Hepatocyte (in vitro differentiated cells): Measurements from ENCODE around the gene LYRM9. TPM values are rescaled to one million over a fixed set of nuclear protein-coding genes. Genes with fewer than 3 reads are reported as not detected.

ENCODE experiments used
- DNase-seq: peaks from one replicate; pipeline ENCODE4 v3.0.0-alpha.2; 2016; ENCODE audit warnings: low spot score
- H2AFZ ChIP-seq: fragments of 200-600 bp; sonication (generic); 2 replicates; pipeline ENCODE4 v1.6.0; 2016; ENCODE audit warnings: antibody characterized with exemption, mild to moderate bottlenecking
- H3K27ac ChIP-seq: fragments of 200-600 bp; sonication (generic); 2 replicates; pipeline ENCODE4 v1.5.1; 2016; ENCODE audit warnings: mild to moderate bottlenecking
- H3K27me3 ChIP-seq: fragments of 200-600 bp; sonication (generic); 2 replicates; pipeline ENCODE4 v1.6.1; 2016
- H3K36me3 ChIP-seq: fragments of 200-600 bp; sonication (generic); replicated peaks from 2 replicates; pipeline ENCODE4 v1.5.1; 2016; ENCODE audit warnings: low read depth; ENCODE audit not compliant: insufficient read depth
- H3K4me1 ChIP-seq: fragments of 200-600 bp; sonication (generic); 2 replicates; pipeline ENCODE4 v1.5.1; 2016; ENCODE audit warnings: mild to moderate bottlenecking, moderate library complexity; ENCODE audit not compliant: insufficient read depth
- H3K4me2 ChIP-seq: fragments of 200-600 bp; sonication (generic); 2 replicates; pipeline ENCODE4 v1.6.0; 2016
- H3K4me3 ChIP-seq: fragments of 200-600 bp; sonication (generic); 2 replicates; pipeline ENCODE4 v1.5.1; 2016; ENCODE audit warnings: mild to moderate bottlenecking
- H3K79me2 ChIP-seq: fragments of 200-600 bp; sonication (generic); 2 replicates; pipeline ENCODE4 v1.6.0; 2017; ENCODE audit warnings: mild to moderate bottlenecking
- H3K9me2 ChIP-seq: fragments of 200-600 bp; sonication (generic); replicated peaks from 2 replicates; pipeline ENCODE4 v1.6.0; 2017; ENCODE audit warnings: mild to moderate bottlenecking; ENCODE audit not compliant: insufficient read depth
- H3K9me3 ChIP-seq: fragments of 200-600 bp; sonication (generic); 2 replicates; pipeline ENCODE4 v1.5.1; 2016; ENCODE audit warnings: low read depth, mild to moderate bottlenecking
- H4K20me1 ChIP-seq: fragments of 200-600 bp; sonication (generic); 2 replicates; pipeline ENCODE4 v1.6.0; 2016; ENCODE audit warnings: mild to moderate bottlenecking; ENCODE audit not compliant: insufficient read depth, poor library complexity, severe bottlenecking
- EZH2 ChIP-seq: fragments of 200-600 bp; sonication (generic); IDR thresholded peaks from 2 replicates; pipeline ENCODE4 v1.6.1; 2016; ENCODE audit warnings: antibody characterized with exemption, mild to moderate bottlenecking, borderline replicate concordance
- EZH2phosphoT487 ChIP-seq: fragments of 200-600 bp; sonication (generic); IDR thresholded peaks from one replicate; pipeline ENCODE4 v1.6.1; 2018; ENCODE audit warnings: antibody characterized with exemption, mild to moderate bottlenecking, low read depth, moderate library complexity; ENCODE audit not compliant: unreplicated experiment, severe bottlenecking
- WGBS: methylation state at CpG from one replicate; pipeline ENCODE4 v1.1.6; 2016; ENCODE audit warnings: low lambda C conversion rate; ENCODE audit errors: missing lambda C conversion rate; 5-methylcytosine and 5-hydroxymethylcytosine counted together
- polyA plus RNA-seq: library from polyadenylated mRNA; unstranded; fragments of >200 nt; fragmentation: Nextera tagmentation; extraction: Ambion mirVana; gene quantifications from 2 replicates; pipeline ENCODE4 v1.2.1, GENCODE V29; 2016
- total RNA-seq: library from RNA; depleted of rRNA; stranded (reverse); fragments of >200 nt; gene quantifications from 2 replicates; pipeline ENCODE4 v1.2.3, GENCODE V29; 2014
- TF ChIP-seq, protein P1 (sequence below): fragments of 200-600 bp; sonication (generic); IDR thresholded peaks from 2 replicates; pipeline ENCODE4 v1.5.1; 2016; ENCODE audit warnings: antibody characterized with exemption, mild to moderate bottlenecking; ENCODE audit not compliant: poor library complexity

Gene LYRM9
- total and polyA plus RNA-seq, 2 experiments from 2014 or later, result 10.5 to 12.2 TPM

DNA sequence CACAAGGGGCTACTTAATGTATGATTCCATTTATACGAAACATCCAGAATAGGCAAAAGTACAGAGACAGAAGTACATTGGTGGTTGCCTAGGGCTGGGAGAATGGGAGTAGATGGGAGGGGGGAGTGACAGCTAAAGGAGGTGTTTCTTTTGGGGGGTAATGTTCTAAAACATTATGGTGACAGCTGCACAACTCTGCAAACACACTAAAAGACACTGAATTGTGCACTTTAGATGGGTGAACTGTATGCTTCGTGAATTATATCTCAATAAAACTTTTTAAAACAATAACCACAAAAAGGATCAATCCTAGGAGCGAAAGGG lies 661 bp downstream of the LYRM9 start:
- Histone ChIP-seq H3K9me2 (no peaks in the 10 kb centered on the region), H3K4me2 (peak overlapping the region; percentile 93), H3K27ac (peak overlapping the region; percentile 66), H3K79me2 (no peaks in the 10 kb centered on the region), H3K4me3 (peak overlapping the region; percentile 83), H3K36me3 (no peaks in the 10 kb centered on the region), H4K20me1 (no peaks in the 10 kb centered on the region), H3K27me3 (peaks cover 6% of the 10 kb centered on the region), H2AFZ (peak overlapping the region; percentile 92), H3K4me1 (peaks cover 5% of the 10 kb centered on the region), H3K9me3 (no peaks in the 10 kb centered on the region)
- TF ChIP-seq EZH2phosphoT487 (no peak), EZH2 (no peak)
- TF ChIP-seq, protein P1, sequence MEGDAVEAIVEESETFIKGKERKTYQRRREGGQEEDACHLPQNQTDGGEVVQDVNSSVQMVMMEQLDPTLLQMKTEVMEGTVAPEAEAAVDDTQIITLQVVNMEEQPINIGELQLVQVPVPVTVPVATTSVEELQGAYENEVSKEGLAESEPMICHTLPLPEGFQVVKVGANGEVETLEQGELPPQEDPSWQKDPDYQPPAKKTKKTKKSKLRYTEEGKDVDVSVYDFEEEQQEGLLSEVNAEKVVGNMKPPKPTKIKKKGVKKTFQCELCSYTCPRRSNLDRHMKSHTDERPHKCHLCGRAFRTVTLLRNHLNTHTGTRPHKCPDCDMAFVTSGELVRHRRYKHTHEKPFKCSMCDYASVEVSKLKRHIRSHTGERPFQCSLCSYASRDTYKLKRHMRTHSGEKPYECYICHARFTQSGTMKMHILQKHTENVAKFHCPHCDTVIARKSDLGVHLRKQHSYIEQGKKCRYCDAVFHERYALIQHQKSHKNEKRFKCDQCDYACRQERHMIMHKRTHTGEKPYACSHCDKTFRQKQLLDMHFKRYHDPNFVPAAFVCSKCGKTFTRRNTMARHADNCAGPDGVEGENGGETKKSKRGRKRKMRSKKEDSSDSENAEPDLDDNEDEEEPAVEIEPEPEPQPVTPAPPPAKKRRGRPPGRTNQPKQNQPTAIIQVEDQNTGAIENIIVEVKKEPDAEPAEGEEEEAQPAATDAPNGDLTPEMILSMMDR, result no peak
- 58% methylated on average over 3 of the region's 3 CpGs for WGBS
- DNase-seq, result no peak

DNA sequence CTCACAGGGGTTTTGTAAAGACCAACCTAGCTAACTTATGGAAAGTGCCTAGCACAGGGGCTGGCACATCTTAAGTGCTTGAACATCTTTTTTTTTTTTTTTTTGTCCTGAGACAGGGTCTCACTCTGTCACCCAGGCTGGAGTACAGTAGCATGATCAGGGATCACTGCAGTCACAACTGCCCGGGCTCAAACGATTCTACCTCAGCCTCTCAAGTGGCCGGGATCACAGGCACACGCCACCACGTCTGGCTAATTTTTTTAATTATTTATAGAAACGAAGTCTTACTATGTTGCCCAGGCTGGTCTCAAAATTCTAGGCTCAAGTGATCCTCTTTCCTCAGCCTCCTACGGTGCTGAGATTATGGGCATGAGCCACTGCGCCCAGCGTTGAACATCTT lies 1.3 kb downstream of the LYRM9 start:
- no peaks in the 10 kb centered on the region for H3K79me2 ChIP-seq
- H2AFZ ChIP-seq, result no peak overlapping the region
- H3K9me2 ChIP-seq, result no peaks in the 10 kb centered on the region
- no peaks in the 10 kb centered on the region for H3K9me3 ChIP-seq
- H3K36me3 ChIP-seq, result no peaks in the 10 kb centered on the region
- peaks cover 5% of the 10 kb centered on the region for H3K4me1 ChIP-seq
- no peaks in the 10 kb centered on the region for H4K20me1 ChIP-seq
- no peak overlapping the region for H3K4me3 ChIP-seq
- no peak overlapping the region for H3K4me2 ChIP-seq
- H3K27ac ChIP-seq, result no peak overlapping the region
- H3K27me3 ChIP-seq, result peaks cover 6% of the 10 kb centered on the region
- TF ChIP-seq EZH2, result no peak
- TF ChIP-seq, protein P1, result no peak
- no peak for TF ChIP-seq EZH2phosphoT487
- whole genome bisulfite sequencing, result 93% methylated on average over 9 of the region's 9 CpGs
- DNase-seq, result no peak

DNA sequence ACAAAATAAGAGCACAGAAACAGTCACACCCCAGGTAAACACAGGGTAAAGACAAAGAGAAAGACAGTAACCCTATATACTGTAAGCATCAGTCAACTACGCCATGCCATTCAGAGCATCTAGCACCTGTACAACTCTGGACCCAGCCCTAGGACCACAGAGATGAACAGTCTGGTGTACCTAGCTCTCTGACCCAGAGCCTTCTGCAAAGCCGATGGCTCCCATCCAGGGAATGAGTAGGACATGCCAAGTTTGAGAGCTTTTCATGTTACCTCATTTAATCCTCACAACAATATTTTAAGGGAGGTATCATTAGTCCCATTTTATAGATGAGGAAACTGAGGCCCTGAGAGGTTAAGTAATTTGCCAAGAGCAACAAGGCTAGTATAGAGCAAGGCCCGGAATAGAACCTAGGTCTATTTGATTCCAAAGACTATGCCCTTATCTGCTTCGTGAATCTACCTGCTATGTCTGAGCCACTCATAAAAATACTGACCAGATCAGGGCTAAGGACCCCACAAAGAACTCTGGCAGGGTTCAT lies 3.4 kb downstream of the LYRM9 start:
- DNase-seq, result no peak
- Histone ChIP-seq H3K4me2 (no peak overlapping the region), H3K4me3 (no peak overlapping the region), H3K4me1 (peaks cover 5% of the 10 kb centered on the region), H3K79me2 (no peaks in the 10 kb centered on the region), H3K27ac (no peak overlapping the region), H3K9me3 (no peaks in the 10 kb centered on the region), H3K27me3 (no peaks in the 10 kb centered on the region), H3K9me2 (no peaks in the 10 kb centered on the region), H2AFZ (no peak overlapping the region), H4K20me1 (no peaks in the 10 kb centered on the region), H3K36me3 (no peaks in the 10 kb centered on the region)
- 95% methylated on average over 4 of the region's 4 CpGs for WGBS
- no peak for TF ChIP-seq EZH2
- no peak for TF ChIP-seq EZH2phosphoT487
- TF ChIP-seq, protein P1, result no peak

DNA sequence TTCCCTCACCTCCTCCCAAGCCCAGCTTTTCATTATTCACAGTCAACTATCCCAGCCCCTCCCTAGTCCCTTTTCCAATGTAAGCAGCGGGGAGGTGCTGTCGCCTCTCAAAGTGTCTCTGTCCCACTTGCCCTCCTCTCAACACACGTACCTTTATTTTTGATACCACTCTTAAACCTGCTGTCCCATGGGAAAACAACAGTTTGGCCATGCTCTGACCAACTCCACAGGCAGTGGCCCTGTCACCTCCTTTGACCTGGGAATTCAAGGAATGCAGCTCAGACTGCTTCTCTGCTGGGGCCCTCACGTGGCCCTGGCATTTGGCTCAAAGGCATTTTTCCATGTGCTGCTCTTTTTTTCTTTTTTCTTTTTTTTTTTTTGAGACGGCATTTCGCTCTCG lies 4.2 kb downstream of the LYRM9 start:
- H3K4me3 ChIP-seq, result no peak overlapping the region
- H2AFZ ChIP-seq, result no peak overlapping the region
- TF ChIP-seq, protein P1, result no peak
- TF ChIP-seq EZH2phosphoT487 (no peak), EZH2 (no peak)
- no peaks in the 10 kb centered on the region for H3K9me3 ChIP-seq
- H3K4me2 ChIP-seq, result no peak overlapping the region
- WGBS, result 62% methylated on average over 6 of the region's 7 CpGs
- no peak overlapping the region for H3K27ac ChIP-seq
- H3K9me2 ChIP-seq, result no peaks in the 10 kb centered on the region
- H4K20me1 ChIP-seq, result no peaks in the 10 kb centered on the region
- peaks cover 5% of the 10 kb centered on the region for H3K4me1 ChIP-seq
- H3K36me3 ChIP-seq, result no peaks in the 10 kb centered on the region
- H3K27me3 ChIP-seq, result no peaks in the 10 kb centered on the region
- DNase-seq, result peak; percentile 24
- no peaks in the 10 kb centered on the region for H3K79me2 ChIP-seq
